NOMO-1 treated with dmso at 0.1 percent for 144 hours (cell line): ENCODE measurements around the gene SELENOM.
"Not testable (repeated sequence)": the region's sequence is repeated elsewhere in the genome, so short reads cannot be mapped to it uniquely, and the experiment has no call there.

Experiments
- DNase-seq: peaks from one replicate; lab custom pipeline; 2025; ENCODE audit not compliant: unreplicated experiment; lab: John Stamatoyannopoulos, UW

SELENOM gene

GRCh38 chr22:31106001-31106571 lies 1.3 kb downstream of the SELENOM start:
- DNase-seq, result no peak

DNA sequence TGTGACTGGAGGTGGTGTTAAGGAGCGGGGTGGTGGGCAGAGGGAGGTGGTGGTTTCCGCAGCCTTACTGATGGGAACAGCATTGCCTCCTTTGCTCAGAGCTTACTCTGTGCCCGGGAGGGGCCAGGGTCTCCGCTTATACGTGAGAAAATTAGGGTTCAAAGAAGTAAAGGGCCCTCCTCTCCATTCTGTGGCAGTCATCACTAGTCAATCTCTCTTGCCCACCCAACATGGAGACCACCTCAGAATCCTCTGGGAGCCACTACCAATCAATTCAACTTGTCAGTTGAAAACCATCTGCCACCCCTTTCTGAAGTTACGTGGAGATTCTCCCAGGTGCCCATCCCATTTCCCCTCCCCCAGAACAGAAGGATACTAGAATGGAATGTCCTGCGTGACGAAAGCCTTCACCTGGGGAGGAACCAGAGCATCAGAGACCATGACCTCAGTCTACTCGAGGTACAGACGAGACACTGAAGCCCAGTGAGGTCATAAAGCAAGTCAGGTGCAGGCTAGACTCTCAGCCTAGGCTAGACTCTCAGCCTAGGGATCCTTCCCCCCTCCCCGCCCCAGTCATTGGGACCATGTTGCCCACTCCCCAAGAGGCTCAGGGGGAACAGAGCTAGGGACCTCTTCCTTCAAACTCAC lies 2.0 kb downstream of the SELENOM start:
- no peak for DNase-seq

- DNase-seq, result no peak
These were observed 2.5 kb downstream of the SELENOM start for GRCh38 chr22:31104869-31105268.

- DNase-seq, result no peak
These were observed 3.3 kb downstream of the SELENOM start for GRCh38 chr22:31103899-31104694.

- no peak for DNase-seq
These were observed 4.3 kb downstream of the SELENOM start for GRCh38 chr22:31103111-31103510.

DNA sequence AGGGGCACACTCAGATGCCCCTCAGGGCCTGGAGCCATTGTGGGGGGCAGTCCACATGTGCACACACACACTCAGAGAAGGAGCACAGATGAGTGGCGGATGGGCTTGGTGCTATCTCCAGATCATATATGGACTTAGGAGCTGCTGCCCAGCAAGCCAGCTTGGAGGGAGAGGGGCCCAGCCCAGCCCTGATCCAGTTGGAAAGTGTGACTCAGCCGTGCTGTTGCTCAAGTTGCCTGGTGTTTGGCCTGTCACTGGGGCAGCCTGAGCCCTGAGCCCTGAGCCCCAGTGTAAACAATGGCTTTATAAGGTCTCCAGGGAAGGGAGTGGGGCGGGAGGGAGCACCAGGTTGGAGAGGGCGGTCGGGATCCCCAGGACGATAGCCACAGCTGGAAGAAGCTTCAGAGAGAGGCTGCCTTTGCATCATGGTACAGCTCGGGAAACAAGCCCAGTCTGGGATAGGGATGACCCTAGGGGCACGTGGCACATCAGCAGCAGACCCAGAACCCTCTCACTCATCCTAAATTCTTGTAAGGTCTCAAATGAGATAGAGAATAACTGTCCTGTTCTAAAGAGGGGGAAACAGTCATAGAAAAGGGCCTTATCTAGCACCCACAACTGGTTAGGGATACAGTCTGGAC lies 4.8 kb downstream of the SELENOM start:
- DNase-seq, result no peak

- DNase-seq, result no peak
These were observed 6.4 kb downstream of the SELENOM start for GRCh38 chr22:31100762-31101525.

- DNase-seq, result no peak
These were observed 7.3 kb downstream of the SELENOM start for GRCh38 chr22:31099841-31100761.

DNA sequence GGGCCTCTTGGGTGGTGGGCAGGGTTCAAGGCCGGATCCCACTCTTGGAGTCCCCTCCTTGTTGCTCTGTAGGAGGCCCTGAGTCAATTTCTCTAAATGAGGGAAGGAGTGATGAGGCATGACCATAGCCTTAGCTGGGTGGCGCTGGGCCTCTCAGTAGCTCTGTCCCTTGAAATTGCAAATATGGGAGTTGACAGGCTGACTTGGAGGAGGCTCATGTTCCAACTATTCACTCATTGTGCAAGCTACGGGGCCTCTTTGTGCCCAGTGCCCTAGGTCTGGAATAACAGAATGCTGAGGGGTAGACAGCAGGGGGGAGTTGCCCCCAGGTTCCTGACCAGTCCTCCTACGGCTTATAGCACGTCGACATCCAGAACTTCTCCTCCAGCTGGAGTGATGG lies 8.0 kb downstream of the SELENOM start:
- DNase-seq, result no peak

- DNase-seq, result no peak
These were observed 8.7 kb downstream of the SELENOM start for GRCh38 chr22:31098632-31099110.

DNA sequence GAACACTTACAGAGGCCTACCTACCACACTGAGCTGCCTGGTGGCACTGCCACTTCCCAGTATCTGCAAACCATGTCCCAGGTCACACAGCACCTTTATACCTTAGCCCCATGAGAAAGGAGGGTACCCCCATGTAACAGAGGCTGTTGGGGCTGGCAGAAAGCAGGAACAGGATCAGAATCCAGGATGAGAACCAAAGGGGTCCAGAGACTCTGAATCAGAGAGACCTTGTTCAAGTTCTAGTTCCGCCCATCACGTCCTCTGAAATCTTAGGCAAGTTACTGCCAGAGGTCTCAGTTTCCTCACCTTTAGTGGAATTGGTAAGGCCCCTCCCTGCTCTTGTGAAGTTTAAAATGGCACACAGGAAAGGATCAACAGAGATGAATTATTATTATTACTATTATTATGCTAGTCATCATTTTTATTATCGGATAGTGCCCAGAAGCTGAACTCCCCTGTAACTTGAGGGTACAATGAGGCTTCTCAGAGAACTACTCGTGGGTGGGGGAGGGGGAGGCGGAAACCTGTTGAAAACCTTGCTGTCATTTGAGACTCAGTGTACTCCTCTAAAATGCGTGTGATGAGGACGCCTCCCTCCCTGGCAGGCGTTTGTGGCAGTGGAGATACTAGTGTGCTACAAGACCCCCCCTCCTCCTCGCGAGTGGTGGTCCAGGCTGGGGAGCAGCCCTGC lies 9.3 kb downstream of the SELENOM start:
- no peak for DNase-seq

- not testable (repeated sequence) for DNase-seq
These were observed 9.8 kb downstream of the SELENOM start for GRCh38 chr22:31097539-31097938.

DNA sequence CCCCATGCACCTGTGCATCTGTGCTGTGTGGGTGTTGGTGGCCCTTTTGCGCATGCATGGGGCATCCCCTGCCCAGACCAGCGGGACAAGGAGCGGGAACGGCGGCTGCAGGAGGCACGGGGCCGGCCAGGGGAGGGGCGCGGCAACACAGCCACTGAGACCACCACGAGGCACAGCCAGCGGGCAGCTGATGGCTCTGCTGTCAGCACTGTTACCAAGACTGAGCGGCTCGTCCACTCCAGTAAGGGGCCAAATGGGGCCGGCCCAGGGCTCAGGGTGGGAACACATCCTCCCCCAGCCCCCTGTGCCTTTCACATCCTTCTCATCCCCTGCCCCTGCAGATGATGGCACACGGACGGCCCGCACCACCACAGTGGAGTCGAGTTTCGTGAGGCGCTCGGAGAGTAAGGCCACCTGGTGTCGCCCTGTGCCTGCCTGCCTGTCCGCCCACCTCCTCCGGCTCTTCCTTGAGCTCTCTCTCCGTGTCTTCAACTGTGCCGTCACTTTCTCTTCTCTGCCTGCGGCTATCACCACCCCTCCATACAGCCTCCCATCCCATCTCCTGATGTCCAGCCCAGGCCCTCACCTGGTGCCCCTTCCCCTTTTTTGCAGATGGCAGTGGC lies 10.6 kb downstream of the SELENOM start:
- DNase-seq, result no peak

DNA sequence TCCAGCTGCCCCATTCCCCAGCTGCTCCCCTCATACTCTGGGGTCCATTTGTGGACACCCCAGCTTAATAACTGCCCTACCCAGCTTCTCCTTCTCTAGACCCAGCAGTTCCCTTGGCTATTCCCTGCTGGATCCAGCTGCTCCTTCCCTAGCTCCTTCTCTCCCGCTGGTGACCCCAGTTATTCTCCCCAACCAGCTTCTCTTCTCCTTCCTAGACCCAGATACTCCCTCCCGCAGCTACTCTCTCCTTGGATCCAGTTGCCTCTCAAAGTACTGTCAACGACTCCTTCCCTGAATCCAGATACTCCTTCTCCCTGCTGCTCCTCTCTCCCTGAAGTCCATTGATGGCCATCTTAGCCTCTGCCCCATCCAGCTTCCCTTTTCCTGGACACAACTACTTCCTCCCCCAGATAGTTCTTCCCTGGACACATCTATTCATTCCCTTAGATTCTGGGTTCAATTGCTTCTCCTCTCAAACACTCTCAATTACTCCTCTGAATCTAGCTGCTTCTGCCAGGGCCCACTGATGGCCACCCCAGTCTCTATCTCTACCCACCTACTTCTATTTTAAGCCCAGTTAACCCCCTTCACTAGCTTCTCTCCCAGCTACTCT lies 11.6 kb downstream of the SELENOM start:
- DNase-seq, result no peak

DNA sequence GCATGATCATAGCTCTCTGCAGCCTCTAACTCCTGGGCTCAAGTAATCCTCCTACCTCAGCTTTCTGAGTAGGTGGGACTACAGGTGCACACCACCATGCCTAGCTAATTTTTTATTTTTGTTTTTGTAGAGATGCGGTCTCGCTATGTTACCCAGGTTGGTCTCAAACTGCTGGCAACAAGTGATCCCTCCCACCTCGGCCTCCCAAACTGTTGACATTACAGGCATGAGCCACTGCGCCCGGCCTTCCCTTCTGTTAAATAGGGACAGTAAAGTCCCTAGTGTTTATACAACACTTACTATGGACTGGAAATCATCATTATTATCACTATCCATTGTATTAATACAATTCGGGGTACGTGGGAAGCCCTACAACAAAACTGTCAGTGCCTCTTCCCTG lies 12.6 kb downstream of the SELENOM start:
- DNase-seq, result no peak

GRCh38 chr22:31094021-31094551 lies 13.3 kb downstream of the SELENOM start:
- no peak for DNase-seq

GRCh38 chr22:31093086-31093850 lies 14.1 kb downstream of the SELENOM start:
- DNase-seq, result no peak
